Adrenal gland (tissue), 12 donors: ENCODE measurements around the gene SLC6A12. TPM values are rescaled to one million over a fixed set of nuclear protein-coding genes. Genes with fewer than 3 reads are reported as not detected.

Experiments used
- DNase-seq, 7 donors: peaks; one replicate each; pipeline ENCODE4 v3.0.0-alpha.2; 2019 to 2020
- H3K27ac ChIP-seq, 5 donors: fragments of 200-600 bp; sonication (generic) in 4 of 5; 1 replicate in 3 of 5; 2 replicates in 2 of 5; pipeline versions ENCODE4 v1.5.1 to v1.8.0; 2016 to 2020; ENCODE audit warnings: mild to moderate bottlenecking in 1 of 5
- H3K27me3 ChIP-seq: fragments of 200-600 bp; 2 replicates; pipeline ENCODE4 v1.8.0; 2021
- H3K36me3 ChIP-seq, 2 donors: fragments of 200-600 bp; replicated peaks in 1 of 2; 1 replicate in 1 of 2; 2 replicates in 1 of 2; pipeline versions ENCODE4 v1.5.1 to v1.8.0; 2018 to 2022
- H3K4me1 ChIP-seq, 2 donors: fragments of 200-600 bp; replicated peaks in 1 of 2; 1 replicate in 1 of 2; 2 replicates in 1 of 2; pipeline versions ENCODE4 v1.5.1 to v1.8.0; 2018 to 2021
- H3K4me3 ChIP-seq, 4 donors: fragments of 200-600 bp; sonication (generic) in 3 of 4; one replicate each; pipeline ENCODE4 v1.5.1; 2016 to 2018
- H3K9me3 ChIP-seq, 3 donors: fragments of 200-600 bp; sonication (generic) in 1 of 3; replicated peaks in 1 of 3; 1 replicate in 2 of 3; 2 replicates in 1 of 3; pipeline versions ENCODE4 v1.5.1 to v1.8.0; 2016 to 2021
- POLR2A ChIP-seq, 2 donors: fragments of 450-650 bp; IDR thresholded peaks; one replicate each; pipeline ENCODE4 v1.6.1; 2017; ENCODE audit warnings: antibody characterized with exemption in 2 of 2, mild to moderate bottlenecking in 2 of 2, moderate library complexity in 1 of 2
- WGBS, 4 donors: extraction: QIAGEN DNeasy Blood & Tissue Kit in 2 of 4; methylation state at CpG; one replicate each; pipeline versions ENCODE4 v1.1.5 to v1.1.7; 2013 to 2017; 5-methylcytosine and 5-hydroxymethylcytosine counted together
- intact Hi-C, 2 donors: fragments of 100-400 bp; cut with DNase I; formaldehyde crosslinking; loops; one replicate each; pipeline versions ENCODE4 v1.14.1 to v1.15.0; 2022 to 2023
- polyA plus RNA-seq, 3 donors: library from polyadenylated mRNA; stranded (reverse); fragments of 200-250 nt in 2 of 3; fragments of 350-450 nt in 1 of 3; fragmentation: Illumina TruSeq in 1 of 3; extraction: RNeasy Lipid Tissue Mini Kit (QIAGEN cat#74804) in 1 of 3; gene quantifications; one replicate each; pipeline ENCODE4 v1.2.3, GENCODE V29; 2013 to 2014
- total RNA-seq, 9 donors: library from RNA; depleted of rRNA in 4 of 9; stranded (reverse); fragments of >200 nt in 4 of 9; fragments of 120-200 nt in 1 of 9; fragmentation: NEBNext Ultra II Directional in 1 of 9; extraction: Animal tissue kit (Norgen Biotek cat#: 25700) in 1 of 9; gene quantifications; one replicate each; pipeline versions ENCODE4 v1.1.0 to v1.2.4, GENCODE V29; 2013 to 2023
- TF ChIP-seq, protein P1 (sequence below), 6 experiments: fragments of 450-650 bp in 4 of 6; fragments of 200-600 bp in 2 of 6; sonication (generic) in 1 of 6; IDR thresholded peaks; 1 replicate in 5 of 6; 2 replicates in 1 of 6; pipeline versions ENCODE4 v1.5.1 to v1.8.0; 2016 to 2021; ENCODE audit warnings: antibody characterized with exemption in 6 of 6, mild to moderate bottlenecking in 2 of 6, moderate library complexity in 1 of 6
- donor health status: healthy with polysubstance abuse.
- donor health status: Bipolar disorder and iron deficiency.
- donor health status: DM: yes; HTN: yes; CAD: no.
- donor health status: DM: no; HTN: no; CAD: no.
- donor health status: DM: no; HTN: no; CAD: no.
- donor health status: DM: yes; HTN: yes; CAD: no.

SLC6A12 gene
- total and polyA plus RNA-seq, 12 donors = 0.33 to 4.3 (median 1.4) TPM

DNA sequence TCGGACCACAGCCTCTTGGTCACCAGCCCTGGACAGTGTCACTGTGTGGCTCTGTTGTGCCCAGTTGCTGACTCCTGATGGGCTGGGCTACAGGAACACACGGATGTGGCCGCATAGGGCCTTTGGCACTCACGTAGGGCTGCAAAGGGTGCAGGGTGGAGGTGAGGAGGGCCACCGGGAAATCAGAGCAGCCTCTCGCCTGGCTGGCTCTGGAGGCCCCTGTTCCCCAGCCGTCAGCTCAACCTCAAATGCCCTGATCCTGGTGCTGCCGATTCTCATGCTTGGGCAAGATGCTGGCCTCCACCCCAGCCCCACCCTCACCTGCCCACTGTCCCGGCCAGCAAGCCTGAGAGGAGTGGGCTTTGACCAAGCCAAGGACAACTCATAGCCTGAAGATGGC is 59.0 kb downstream of the SLC6A12 start:
- DNase-seq = no peak
- WGBS, 4 donors = 78 to 91% (median 81%) methylated on average over 5 to 9 of the region's 9 CpGs
- H3K27me3 ChIP-seq = no peaks in the 10 kb centered on the region
- TF ChIP-seq, protein P1, sequence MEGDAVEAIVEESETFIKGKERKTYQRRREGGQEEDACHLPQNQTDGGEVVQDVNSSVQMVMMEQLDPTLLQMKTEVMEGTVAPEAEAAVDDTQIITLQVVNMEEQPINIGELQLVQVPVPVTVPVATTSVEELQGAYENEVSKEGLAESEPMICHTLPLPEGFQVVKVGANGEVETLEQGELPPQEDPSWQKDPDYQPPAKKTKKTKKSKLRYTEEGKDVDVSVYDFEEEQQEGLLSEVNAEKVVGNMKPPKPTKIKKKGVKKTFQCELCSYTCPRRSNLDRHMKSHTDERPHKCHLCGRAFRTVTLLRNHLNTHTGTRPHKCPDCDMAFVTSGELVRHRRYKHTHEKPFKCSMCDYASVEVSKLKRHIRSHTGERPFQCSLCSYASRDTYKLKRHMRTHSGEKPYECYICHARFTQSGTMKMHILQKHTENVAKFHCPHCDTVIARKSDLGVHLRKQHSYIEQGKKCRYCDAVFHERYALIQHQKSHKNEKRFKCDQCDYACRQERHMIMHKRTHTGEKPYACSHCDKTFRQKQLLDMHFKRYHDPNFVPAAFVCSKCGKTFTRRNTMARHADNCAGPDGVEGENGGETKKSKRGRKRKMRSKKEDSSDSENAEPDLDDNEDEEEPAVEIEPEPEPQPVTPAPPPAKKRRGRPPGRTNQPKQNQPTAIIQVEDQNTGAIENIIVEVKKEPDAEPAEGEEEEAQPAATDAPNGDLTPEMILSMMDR (IDR thresholded peaks at IDR 0.05) = no peak
- TF ChIP-seq POLR2A (IDR thresholded peaks at IDR 0.05) = no peak
- no peak overlapping the region for H3K4me3 ChIP-seq
- no peaks in the 10 kb centered on the region for H3K36me3 ChIP-seq
- intact Hi-C loops = no loop called here
- no peak overlapping the region for H3K27ac ChIP-seq
- H3K9me3 ChIP-seq = no peaks in the 10 kb centered on the region
- no peaks in the 10 kb centered on the region for H3K4me1 ChIP-seq

DNA sequence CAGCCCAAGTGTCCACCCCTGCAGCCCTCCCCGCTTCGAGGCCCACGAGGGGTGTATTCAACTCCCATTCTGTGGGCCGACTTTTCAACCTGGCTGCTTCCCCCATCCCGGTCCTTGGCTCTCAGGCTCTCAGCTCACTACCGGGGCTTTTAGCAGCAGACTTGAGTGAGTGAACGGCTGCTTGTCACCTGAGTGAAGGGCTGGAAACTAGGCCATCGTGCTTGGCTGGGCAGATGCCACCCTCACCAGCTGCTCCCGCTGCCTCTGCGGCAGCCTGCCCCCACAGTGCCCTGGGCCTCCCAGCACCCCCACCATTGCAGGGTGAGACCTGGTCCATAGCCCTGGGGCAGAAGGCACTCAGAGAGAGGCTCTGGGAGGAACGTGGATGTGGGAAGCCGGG is 59.9 kb downstream of the SLC6A12 start:
- TF ChIP-seq, protein P1 (IDR thresholded peaks at IDR 0.05) = no peak
- TF ChIP-seq POLR2A (IDR thresholded peaks at IDR 0.05) = no peak
- H3K9me3 ChIP-seq = no peaks in the 10 kb centered on the region
- intact Hi-C loops = no loop called here
- H3K27me3 ChIP-seq = no peaks in the 10 kb centered on the region
- 86 to 93% (median 88%) methylated on average over 6 to 12 of the region's 12 CpGs for WGBS, 4 donors
- H3K36me3 ChIP-seq = no peaks in the 10 kb centered on the region
- H3K27ac ChIP-seq = no peak overlapping the region
- DNase-seq = no peak
- H3K4me3 ChIP-seq = no peak overlapping the region
- no peaks in the 10 kb centered on the region for H3K4me1 ChIP-seq

DNA sequence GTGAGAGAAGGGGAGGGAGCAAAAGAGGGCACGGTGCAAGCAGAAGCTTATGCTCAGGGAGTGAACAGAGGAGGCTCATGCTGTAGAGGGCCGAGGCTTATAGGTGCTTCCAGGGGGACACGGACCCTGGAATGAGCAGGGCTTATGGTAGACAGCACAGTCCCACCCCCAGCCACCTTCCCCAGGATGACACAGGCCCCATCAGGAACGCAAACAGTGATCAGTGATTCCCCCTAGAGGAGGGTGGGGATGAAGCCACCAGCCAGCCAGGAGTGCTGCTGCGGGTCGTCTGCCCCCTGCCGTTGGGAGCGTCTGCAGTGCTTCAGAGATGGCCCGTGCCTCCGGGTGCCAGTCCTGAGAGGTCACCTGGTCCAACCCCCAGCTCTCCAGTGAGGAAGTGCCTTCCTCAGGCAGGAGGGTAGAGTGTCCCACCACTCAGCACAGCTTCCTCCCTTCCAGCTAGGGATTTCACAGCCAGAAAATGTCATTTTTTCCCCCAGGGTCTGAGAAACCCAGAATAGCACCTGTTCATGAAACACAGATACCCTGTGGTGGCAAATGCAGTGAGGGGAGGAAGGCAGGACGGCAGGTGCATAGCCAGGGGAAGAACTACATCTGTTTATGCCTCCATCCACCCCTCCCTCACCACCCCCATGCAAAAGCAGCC is 60.7 kb downstream of the SLC6A12 start:
- no peaks in the 10 kb centered on the region for H3K4me1 ChIP-seq
- no peak for TF ChIP-seq POLR2A (IDR thresholded peaks at IDR 0.05)
- TF ChIP-seq, protein P1 (IDR thresholded peaks at IDR 0.05) = peak; percentile 34 to 71 (median 58)
- no peak overlapping the region for H3K4me3 ChIP-seq
- no peaks in the 10 kb centered on the region for H3K9me3 ChIP-seq
- no peaks in the 10 kb centered on the region for H3K36me3 ChIP-seq
- no peaks in the 10 kb centered on the region for H3K27me3 ChIP-seq
- H3K27ac ChIP-seq = no peak overlapping the region
- intact Hi-C loops = no loop called here
- WGBS, 4 donors = 18 to 38% (median 27%) methylated on average over 4 to 11 of the region's 11 CpGs
- peak; percentile 45 to 83 (median 63) for DNase-seq

DNA sequence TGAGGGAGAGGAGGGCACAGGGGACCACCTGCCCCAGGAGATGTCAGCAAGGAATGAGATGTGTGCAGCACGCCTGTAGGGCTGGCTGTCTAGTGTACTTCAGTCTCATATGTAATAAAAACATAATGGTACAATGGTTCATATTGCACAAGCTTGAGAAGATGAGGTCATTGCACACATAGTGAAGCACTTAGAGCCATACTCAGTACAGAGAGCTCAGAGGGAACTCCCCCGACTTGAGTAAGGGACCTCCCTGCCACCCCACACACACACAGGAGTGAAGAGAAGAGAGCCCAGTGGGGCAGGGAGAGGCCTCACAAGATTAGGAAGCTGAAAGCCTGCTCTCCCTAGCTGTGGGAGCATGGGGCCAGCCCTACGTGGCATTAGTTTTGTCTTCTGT is 61.5 kb downstream of the SLC6A12 start:
- no peaks in the 10 kb centered on the region for H3K9me3 ChIP-seq
- no peak for DNase-seq
- no peak overlapping the region for H3K4me3 ChIP-seq
- 39 to 62% (median 52%) methylated on average over 2 to 3 of the region's 3 CpGs for WGBS, 4 donors
- H3K4me1 ChIP-seq = no peaks in the 10 kb centered on the region
- H3K27ac ChIP-seq = no peak overlapping the region
- intact Hi-C loops = no loop called here
- TF ChIP-seq POLR2A (IDR thresholded peaks at IDR 0.05) = no peak
- TF ChIP-seq, protein P1 (IDR thresholded peaks at IDR 0.05) = no peak
- H3K27me3 ChIP-seq = no peaks in the 10 kb centered on the region
- H3K36me3 ChIP-seq = no peaks in the 10 kb centered on the region
